ENCODE measurements around the gene VIT.

GRCh38 chr2:36663851-36664695 is 32.4 kb upstream of the VIT start:
- peak; percentile 82 for TF ChIP-seq CTCF (IDR thresholded peaks at IDR 0.05; ENCODE audit: low read length)
- TF ChIP-seq EZH2 (optimal IDR thresholded peaks at IDR 0.05; ENCODE audit: low read depth, low read length), result no peak
